DOHH2 (cell line): Measurements from ENCODE around the gene PKNOX1.
"Not testable (repeated sequence)": the region's sequence is repeated elsewhere in the genome, so short reads cannot be mapped to it uniquely, and the experiment has no call there.

Source experiments
- H3F3A ChIP-seq: fragments of 200-600 bp; sonication (generic), shearing (Covaris generic); 2 replicates; pipeline ENCODE4 v1.6.0; 2016; ENCODE audit warnings: antibody characterized with exemption, mild to moderate bottlenecking; ENCODE audit not compliant: control insufficient read depth, insufficient read depth
- H3K27ac ChIP-seq: fragments of 200-600 bp; sonication (generic); 2 replicates; pipeline ENCODE4 v1.5.1; 2014; ENCODE audit warnings: low read depth, mild to moderate bottlenecking, low read length, moderate library complexity
- H3K27me3 ChIP-seq: fragments of 200-600 bp; sonication (generic); 2 replicates; pipeline ENCODE4 v1.6.1; 2014; ENCODE audit warnings: mild to moderate bottlenecking, low read length, mixed read lengths; ENCODE audit not compliant: control insufficient read depth
- H3K36me3 ChIP-seq: fragments of 200-600 bp; sonication (generic); 2 replicates; pipeline ENCODE4 v1.6.1; 2014; ENCODE audit warnings: mild to moderate bottlenecking, low read length, moderate library complexity, mixed read lengths; ENCODE audit not compliant: control insufficient read depth
- H3K4me1 ChIP-seq: fragments of 200-600 bp; sonication (generic); 2 replicates; pipeline ENCODE4 v1.6.1; 2014; ENCODE audit warnings: mild to moderate bottlenecking, low read length, mixed read lengths; ENCODE audit not compliant: control insufficient read depth
- H3K4me2 ChIP-seq: fragments of 200-600 bp; sonication (generic); 2 replicates; pipeline ENCODE4 v1.6.0; 2014; ENCODE audit warnings: mild to moderate bottlenecking, low read length, moderate library complexity
- H3K4me3 ChIP-seq: fragments of 200-600 bp; sonication (generic); 2 replicates; pipeline ENCODE4 v1.5.1; 2014; ENCODE audit warnings: mild to moderate bottlenecking, low read length, mixed read lengths
- H3K79me2 ChIP-seq: fragments of 200-600 bp; sonication (generic); 2 replicates; pipeline ENCODE4 v1.6.1; 2014; ENCODE audit warnings: mild to moderate bottlenecking, low read length, mixed read lengths; ENCODE audit not compliant: control insufficient read depth
- H3K9me2 ChIP-seq: fragments of 200-600 bp; sonication (generic); replicated peaks from 2 replicates; pipeline ENCODE4 v1.6.1; 2014; ENCODE audit warnings: mild to moderate bottlenecking, low read length, mixed read lengths; ENCODE audit not compliant: control insufficient read depth
- H3K9me3 ChIP-seq: fragments of 200-600 bp; sonication (generic); 2 replicates; pipeline ENCODE4 v1.6.1; 2014; ENCODE audit warnings: antibody characterized with exemption, low read length, mixed read lengths; ENCODE audit not compliant: control insufficient read depth, insufficient read depth
- H4K20me1 ChIP-seq: fragments of 200-600 bp; sonication (generic); 2 replicates; pipeline ENCODE4 v1.6.0; 2014; ENCODE audit warnings: low read depth, mild to moderate bottlenecking, antibody characterized with exemption, low read length, moderate library complexity; ENCODE audit not compliant: control insufficient read depth, insufficient read depth

PKNOX1 gene

GRCh38 chr21:43075170-43076022, 101.0 kb downstream of the PKNOX1 start, which contains the start of gene CBS:
Gene CBS (minus strand): TSS chr21:43075835. CDS start chr21:43072193, 3,642 bp downstream.
- not testable (repeated sequence) for H3K4me3 ChIP-seq, H3K4me1 ChIP-seq, H3K9me3 ChIP-seq, H3F3A ChIP-seq, H3K4me2 ChIP-seq, H4K20me1 ChIP-seq, H3K27ac ChIP-seq, H3K27me3 ChIP-seq, H3K79me2 ChIP-seq, H3K36me3 ChIP-seq, H3K9me2 ChIP-seq

- H3K27me3 ChIP-seq, H3K9me2 ChIP-seq, H3K4me1 ChIP-seq, H3K4me2 ChIP-seq, H4K20me1 ChIP-seq, H3K27ac ChIP-seq, H3K36me3 ChIP-seq, H3K79me2 ChIP-seq, H3K4me3 ChIP-seq, H3K9me3 ChIP-seq, H3F3A ChIP-seq: not testable (repeated sequence)
Measured at GRCh38 chr21:43076023-43076637, 101.8 kb downstream of the PKNOX1 start.

GRCh38 chr21:43076643-43077042, 102.3 kb downstream of the PKNOX1 start:
- not testable (repeated sequence) for H3K36me3 ChIP-seq, H3K4me3 ChIP-seq, H3K9me2 ChIP-seq, H3K4me2 ChIP-seq, H3K79me2 ChIP-seq, H3F3A ChIP-seq, H3K4me1 ChIP-seq, H3K9me3 ChIP-seq, H4K20me1 ChIP-seq, H3K27ac ChIP-seq, H3K27me3 ChIP-seq

DNA sequence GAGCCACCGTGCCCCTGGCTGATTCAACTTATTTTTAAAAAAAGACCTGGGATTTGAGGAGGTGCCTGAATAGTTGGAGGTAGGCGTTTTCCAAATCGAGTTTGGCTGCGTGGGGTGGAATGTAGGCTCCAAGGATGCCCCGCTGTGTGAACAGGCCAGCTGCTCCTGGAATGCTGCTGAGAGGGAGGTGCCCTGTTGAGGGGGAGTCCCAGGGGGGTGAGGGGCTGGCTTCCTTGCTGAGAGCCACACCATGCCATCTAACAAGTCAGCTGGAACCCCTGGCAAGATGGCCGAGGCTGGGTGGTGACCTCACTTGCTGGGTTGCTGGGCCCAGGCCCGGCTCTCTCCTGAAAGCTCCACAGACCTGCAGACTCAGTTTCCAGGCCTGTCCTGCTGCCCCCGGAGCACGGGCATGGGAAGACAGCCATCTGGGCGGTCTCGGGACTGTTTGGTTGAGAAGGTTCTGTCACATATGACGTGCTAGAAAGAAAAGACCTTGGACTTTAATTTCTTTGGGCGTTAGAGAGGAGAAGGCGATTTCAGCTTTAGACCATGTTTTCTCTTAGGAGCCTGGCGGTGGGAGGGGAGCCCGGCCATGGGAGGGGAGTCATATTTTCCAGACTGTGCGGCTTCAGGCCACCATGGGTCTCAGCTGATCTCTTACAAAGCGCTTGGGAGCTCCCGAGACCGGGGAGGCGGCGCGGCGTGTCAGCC, 108.4 kb downstream of the PKNOX1 start:
- not testable (repeated sequence) for H3K27ac ChIP-seq, H3K4me2 ChIP-seq, H3F3A ChIP-seq, H3K27me3 ChIP-seq, H3K36me3 ChIP-seq, H3K9me2 ChIP-seq, H4K20me1 ChIP-seq, H3K4me1 ChIP-seq, H3K79me2 ChIP-seq, H3K9me3 ChIP-seq, H3K4me3 ChIP-seq
